HPDE6-E6E7 (cell line): ENCODE measurements around the gene ELK4.
A peak's percentile ranks its signal among the peaks of the same experiment; 100 is the strongest.

Experiments used
- DNase-seq: peaks from one replicate; pipeline ENCODE4 v3.0.0; 2011; ENCODE audit warnings: missing footprints; ENCODE audit errors: extremely low spot score

The ELK4 gene

GRCh38 chr1:205630241-205630640 lies 1.6 kb downstream of the ELK4 start:
- no peak for DNase-seq

- no peak for DNase-seq
Measured at GRCh38 chr1:205629751-205630150, 2.1 kb downstream of the ELK4 start.

GRCh38 chr1:205627956-205628355 lies 3.9 kb downstream of the ELK4 start:
- no peak for DNase-seq

GRCh38 chr1:205626216-205626615 lies 5.6 kb downstream of the ELK4 start:
- DNase-seq: no peak

GRCh38 chr1:205623646-205624045 lies 8.2 kb downstream of the ELK4 start:
- no peak for DNase-seq

GRCh38 chr1:205620269-205620668 lies 11.5 kb downstream of the ELK4 start:
- no peak for DNase-seq

GRCh38 chr1:205619376-205619775 lies 12.4 kb downstream of the ELK4 start:
- no peak for DNase-seq

GRCh38 chr1:205616563-205617293 lies 15.1 kb downstream of the ELK4 start:
- DNase-seq: peak; percentile 48

GRCh38 chr1:205615789-205616188 lies 16.0 kb downstream of the ELK4 start:
- DNase-seq: no peak

- DNase-seq: no peak
Measured at GRCh38 chr1:205613854-205614412, 17.9 kb downstream of the ELK4 start.

GRCh38 chr1:205612556-205612955 lies 19.3 kb downstream of the ELK4 start:
- no peak for DNase-seq

- no peak for DNase-seq
Measured at GRCh38 chr1:205612104-205612503, 19.7 kb downstream of the ELK4 start.

- no peak for DNase-seq
Measured at GRCh38 chr1:205610901-205611466, 20.8 kb downstream of the ELK4 start.

GRCh38 chr1:205610036-205610435 lies 21.8 kb downstream of the ELK4 start:
- no peak for DNase-seq

GRCh38 chr1:205604825-205605505 lies 26.8 kb downstream of the ELK4 start:
- no peak for DNase-seq

GRCh38 chr1:205604059-205604458 lies 27.8 kb downstream of the ELK4 start:
- no peak for DNase-seq

- no peak for DNase-seq
Measured at GRCh38 chr1:205601205-205601604, 30.6 kb downstream of the ELK4 start.

GRCh38 chr1:205600085-205600484 lies 31.7 kb downstream of the ELK4 start:
- peak; percentile 85 for DNase-seq

- no peak for DNase-seq
Measured at GRCh38 chr1:205599669-205600042, 32.2 kb downstream of the ELK4 start.

GRCh38 chr1:205598841-205599668 lies 32.8 kb downstream of the ELK4 start:
- DNase-seq: no peak

- DNase-seq: no peak
Measured at GRCh38 chr1:205597691-205598314, 34.0 kb downstream of the ELK4 start.
